ENCODE results near the gene RAE1. TPM values are rescaled to one million over a fixed set of nuclear protein-coding genes. Genes with fewer than 3 reads are reported as not detected.

RAE1 gene
- total RNA-seq, 2 experiments from 2014 or later, result 49.7 to 52.0 TPM

- ChIA-PET POLR2A (no interaction called here), CTCF (no interaction called here)
These were observed 43.3 kb downstream of the RAE1 start for GRCh38 chr20:57394121-57395082.

GRCh38 chr20:57395111-57395966, 44.3 kb downstream of the RAE1 start:
- CTCF ChIA-PET, result interaction anchor here (1.3 kb wide), 1 partner anchor 13 kb away, joined by 5 read pairs; no protein-coding TSS in a partner anchor
- POLR2A ChIA-PET, result no interaction called here

GRCh38 chr20:57396212-57396983, 45.3 kb downstream of the RAE1 start:
- POLR2A ChIA-PET, result no interaction called here
- CTCF ChIA-PET, result interaction anchor here (1.3 kb wide), 1 partner anchor 14 kb away, joined by 5 read pairs; no protein-coding TSS in a partner anchor

- ChIA-PET POLR2A (interaction anchor here (1.4 to 1.8 kb wide), 2 partner anchors 15 to 45 kb away, joined by 4 to 5 read pairs; partner anchors contain the start of gene RAE1), CTCF (interaction anchor here (0.8 to 1.6 kb wide), 2 partner anchors 15 to 46 kb away, joined by 4 to 5 read pairs; partner anchors contain the start of gene RAE1)
These were observed 46.1 kb downstream of the RAE1 start for GRCh38 chr20:57396984-57397692.

- CTCF ChIA-PET, result interaction anchor here (0.8 to 1.7 kb wide), 10 partner anchors 8 to 222 kb away, joined by 3 to 13 read pairs (median 4); partner anchors contain the start of gene RAE1
- POLR2A ChIA-PET, result interaction anchor here (0.8 to 3.4 kb wide), 4 partner anchors 8 to 46 kb away, joined by 4 to 39 read pairs (median 5); partner anchors contain the start of genes RAE1 and RBM38
These were observed 46.6 kb downstream of the RAE1 start for GRCh38 chr20:57397693-57398108.

GRCh38 chr20:57398231-57398821, 47.3 kb downstream of the RAE1 start:
- ChIA-PET CTCF (interaction anchor here (0.8 to 1.7 kb wide), 12 partner anchors 8 to 221 kb away, joined by 3 to 13 read pairs (median 4); partner anchors contain the start of gene RAE1), POLR2A (interaction anchor here (0.6 to 3.4 kb wide), 6 partner anchors 8 to 1765 kb away, joined by 4 to 39 read pairs (median 4); partner anchors contain the start of genes RAE1 and RBM38)

GRCh38 chr20:57398901-57399535, 48.0 kb downstream of the RAE1 start:
- ChIA-PET CTCF (interaction anchor here (0.8 to 1.7 kb wide), 9 partner anchors 9 to 97 kb away, joined by 3 to 13 read pairs (median 4); no protein-coding TSS in a partner anchor), POLR2A (interaction anchor here (0.8 to 3.4 kb wide), 3 partner anchors 9 to 17 kb away, joined by 4 to 39 read pairs (median 5); partner anchors contain the start of gene RBM38)

GRCh38 chr20:57399587-57400155, 48.6 kb downstream of the RAE1 start:
- ChIA-PET POLR2A (interaction anchor here (3.4 kb wide), 1 partner anchor 10 kb away, joined by 39 read pairs; the partner anchor contains the start of gene RBM38), CTCF (interaction anchor here (1.1 kb wide), 1 partner anchor 18 kb away, joined by 5 read pairs; no protein-coding TSS in a partner anchor)

- POLR2A ChIA-PET, result interaction anchor here (3.4 kb wide), 1 partner anchor 10 kb away, joined by 39 read pairs; the partner anchor contains the start of gene RBM38
- CTCF ChIA-PET, result no interaction called here
These were observed 49.2 kb downstream of the RAE1 start for GRCh38 chr20:57400231-57400701.

GRCh38 chr20:57400821-57401564, 49.9 kb downstream of the RAE1 start:
- ChIA-PET CTCF (interaction anchor here (0.8 to 1.1 kb wide), 2 partner anchors 19 to 95 kb away, joined by 3 to 4 read pairs; no protein-coding TSS in a partner anchor), POLR2A (interaction anchor here (3.4 kb wide), 1 partner anchor 11 kb away, joined by 39 read pairs; the partner anchor contains the start of gene RBM38)

GRCh38 chr20:57401565-57401918, 50.5 kb downstream of the RAE1 start:
- ChIA-PET CTCF (interaction anchor here (0.6 to 1.1 kb wide), 4 partner anchors 20 to 982 kb away, joined by 3 to 4 read pairs (median 3); no protein-coding TSS in a partner anchor), POLR2A (no interaction called here)

- CTCF ChIA-PET, result interaction anchor here (0.6 to 0.8 kb wide), 3 partner anchors 10 to 981 kb away, joined by 3 read pairs; no protein-coding TSS in a partner anchor
- POLR2A ChIA-PET, result no interaction called here
These were observed 51.4 kb downstream of the RAE1 start for GRCh38 chr20:57402206-57403125.

- ChIA-PET POLR2A (no interaction called here), CTCF (interaction anchor here (0.7 to 0.8 kb wide), 2 partner anchors 10 to 1006 kb away, joined by 3 read pairs; no protein-coding TSS in a partner anchor)
These were observed 52.2 kb downstream of the RAE1 start for GRCh38 chr20:57403216-57403615.

- POLR2A ChIA-PET, result no interaction called here
These were observed 53.0 kb downstream of the RAE1 start for GRCh38 chr20:57404006-57404405.

More at GRCh38 chr20:57404006-57404405, 53.0 kb downstream of the RAE1 start:
- CTCF ChIA-PET, result interaction anchor here (0.7 kb wide), 1 partner anchor 1007 kb away, joined by 3 read pairs; no protein-coding TSS in a partner anchor
